ENCODE data around the gene PAPOLA. TPM values are rescaled to one million over a fixed set of nuclear protein-coding genes. Genes with fewer than 3 reads are reported as not detected.

The PAPOLA gene
- total and polyA plus RNA-seq, 9 of the 15 experiments (the other 6 are each of a cell fraction or from before 2014, with no cell fraction given): 51.1 to 199 (median 95.8) TPM

GRCh38 chr14:96514694-96515093, 12.5 kb downstream of the PAPOLA start:
- DNase-seq (ENCODE audit: extremely low read depth in 1 of 4, low spot score in 3 of 4) (no peak), FAIRE-seq (no peak), ATAC-seq (no peak; the same call in 2 of the 3 replicates)
- TF ChIP-seq BDP1 (IDR thresholded peaks at IDR 0.05; ENCODE audit: insufficient read depth, insufficient read length) (no peak), ZNF76 (CRISPR knock-in tag; IDR thresholded peaks at IDR 0.05; ENCODE audit: borderline replicate concordance) (no peak), CCNT2 (IDR thresholded peaks at IDR 0.05; ENCODE audit: borderline replicate concordance, extremely low read depth, insufficient read length, low read depth, low read length) (no peak), TAF15 (IDR thresholded peaks at IDR 0.05; ENCODE audit: low read depth, low read length) (no peak), PTRF (tag; IDR thresholded peaks at IDR 0.05) (no peak), ZNF282 (CRISPR knock-in tag; IDR thresholded peaks at IDR 0.05) (no peak), SMAD3 (CRISPR knock-in tag; conservative IDR thresholded peaks at IDR 0.05) (no peak), NFE2L1 (tag; IDR thresholded peaks at IDR 0.05; ENCODE audit: borderline replicate concordance, low read depth) (no peak), FIP1L1 (IDR thresholded peaks at IDR 0.05; ENCODE audit: low read depth, low read length, poor library complexity, severe bottlenecking) (no peak), MCM3 (IDR thresholded peaks at IDR 0.05) (no peak), HCFC1 (IDR thresholded peaks at IDR 0.05; ENCODE audit: low read depth, low read length) (no peak), ZNF75A (CRISPR knock-in tag; IDR thresholded peaks at IDR 0.05) (no peak), ZNF3 (CRISPR knock-in tag; IDR thresholded peaks at IDR 0.05) (no peak), U2AF1 (optimal IDR thresholded peaks at IDR 0.05; ENCODE audit: low read depth, low read length) (no peak), PML (IDR thresholded peaks at IDR 0.05; ENCODE audit: low read length) (no peak)
- H3K4me2 ChIP-seq (ENCODE audit: insufficient read depth, low read length): no peak overlapping the region
- H3K9me1 ChIP-seq (ENCODE audit: control insufficient read depth, insufficient read depth, low read length): no peaks in the 10 kb centered on the region
- intact Hi-C loops (cut with micrococcal nuclease): no loop called here
- POLR2A ChIA-PET: interaction anchor here (0.6 kb wide), 1 partner anchor 595 kb away, joined by 3 read pairs; no protein-coding TSS in a partner anchor
- no peaks in the 10 kb centered on the region; the same call in 2 of the 3 replicates for H3K36me3 ChIP-seq (ENCODE audit: control insufficient read depth, insufficient read depth, low read length)
- H3K4me1 ChIP-seq (replicated peaks in 1 of 2; ENCODE audit: control insufficient read depth in 2 of 2, insufficient read depth in 2 of 2, low read length in 2 of 2): peaks cover 0 to 4% of the 10 kb centered on the region in 2 experiments; a peak in 1 of 5 replicates
- in situ Hi-C loops (cut with MboI): no loop called here
- H4K20me1 ChIP-seq (replicated peaks; ENCODE audit: control insufficient read depth, insufficient read depth, low read length): peaks cover 40% of the 10 kb centered on the region
- no TSS peak for BruUV-seq (replicated peaks)
- peaks cover 98% of the 10 kb centered on the region for H3K79me2 ChIP-seq (ENCODE audit: control insufficient read depth, insufficient read depth, low read length)
- H2AFZ ChIP-seq (ENCODE audit: low read depth, low read length): no peak overlapping the region
- H3K4me3 ChIP-seq: no peak overlapping the region
- no peaks in the 10 kb centered on the region for H3K9me3 ChIP-seq (replicated peaks; ENCODE audit: control insufficient read depth, insufficient read depth, low read depth, low read length)
- CTCF ChIA-PET (ENCODE audit: low intra/inter-chr PET ratio): no interaction called here
- H3K27me3 ChIP-seq (ENCODE audit: control insufficient read depth in 2 of 2, insufficient read depth in 2 of 2, low read length in 2 of 2): no peaks in the 10 kb centered on the region
- WGBS (ENCODE audit: insufficient coverage, low coverage, missing lambda C conversion rate): 80% methylated on average over 2 of the region's 3 CpGs
- H3K9ac ChIP-seq (ENCODE audit: insufficient read depth in 1 of 2, low read depth in 2 of 2, low read length in 2 of 2): no peak overlapping the region
- no peak overlapping the region for H3K27ac ChIP-seq (ENCODE audit: extremely low read depth, low read depth, low read length)

Measured in K562 (cell line).